HepG2 (cell line): ENCODE results near the gene NCAPG. TPM values are rescaled to one million over a fixed set of nuclear protein-coding genes. Genes with fewer than 3 reads are reported as not detected.

Experiments
- ATAC-seq: fragments of 200-7000 bp; cut with Tn5 transposase; 3 replicates; pipeline ENCODE4 v1.9.1; 2020; ENCODE audit warnings: mild to moderate bottlenecking, moderate library complexity
- BruUV-seq: library from RNA; stranded (reverse); fragments of 400-500 nt; replicated peaks from 2 replicates; lab custom pipeline; 2021; lab: Mats Ljungman, UMichigan
- CTCF ChIA-PET: fragments of 300-600 bp; formaldehyde crosslinking; extraction: SDS; loops from one replicate; lab custom pipeline; 2021; ENCODE audit warnings: low total read pairs, inconsistent platforms, low intra/inter-chr PET ratio; lab: Yijun Ruan, JAX
- POLR2A ChIA-PET: fragments of 350-600 bp; sonication (Branson Sonifier 250); formaldehyde crosslinking; loops from one replicate; lab custom pipeline; 2020; ENCODE audit warnings: antibody characterized with exemption, inconsistent platforms; lab: Yijun Ruan, JAX
- DNase-seq: peaks from one replicate; pipeline ENCODE4 v3.0.0-alpha.2; 2015; ENCODE audit warnings: low spot score
- FAIRE-seq: peaks from 3 replicates; lab custom pipeline; 2011; peaks lifted over from hg19 to GRCh38; lab: Jason Lieb, UNC
- H2AFZ ChIP-seq: one replicate; pipeline ENCODE4 v1.6.1; 2011; ENCODE audit warnings: low read length, inconsistent platforms
- H3K27ac ChIP-seq: fragments of 300-600 bp; 3 replicates; pipeline ENCODE4 v1.8.0; 2011; ENCODE audit warnings: mixed run types, mild to moderate bottlenecking, mixed read lengths, low read length, inconsistent platforms; ENCODE audit not compliant: insufficient read depth; ENCODE audit errors: extremely low read length
- H3K27me3 ChIP-seq, 2 experiments: fragments of 200-600 bp in 1 of 2; 2 replicates in 1 of 2; 3 replicates in 1 of 2; pipeline versions ENCODE4 v1.6.0 to v1.8.0; 2011; ENCODE audit warnings: low read length in 2 of 2, mild to moderate bottlenecking in 2 of 2, moderate library complexity in 2 of 2, inconsistent platforms in 1 of 2; ENCODE audit not compliant: insufficient read depth in 2 of 2, control insufficient read depth in 1 of 2
- H3K36me3 ChIP-seq, 2 experiments: fragments of 200-600 bp in 1 of 2; replicated peaks in 1 of 2; 2 replicates in 1 of 2; 3 replicates in 1 of 2; pipeline versions ENCODE4 v1.5.1 to v1.8.0; 2011; ENCODE audit warnings: low read length in 2 of 2, inconsistent platforms in 1 of 2; ENCODE audit not compliant: insufficient read depth in 2 of 2, control insufficient read depth in 1 of 2
- H3K4me1 ChIP-seq: 2 replicates; pipeline ENCODE4 v1.5.1; 2012; ENCODE audit warnings: low read length, inconsistent platforms; ENCODE audit not compliant: insufficient read depth
- H3K4me2 ChIP-seq: 2 replicates; pipeline ENCODE4 v1.6.0; 2011; ENCODE audit warnings: low read depth, low read length, inconsistent platforms
- H3K4me3 ChIP-seq, 3 experiments: fragments of 200-600 bp in 1 of 3; sonication (generic), shearing (Covaris generic) in 1 of 3; replicated peaks in 1 of 3; 2 replicates each; pipeline ENCODE4 v1.5.1; 2011 to 2016; ENCODE audit warnings: low read length in 3 of 3, inconsistent platforms in 2 of 3, low read depth in 2 of 3, mild to moderate bottlenecking in 2 of 3, control low read depth in 1 of 3, mixed read lengths in 1 of 3; ENCODE audit not compliant: insufficient read depth in 1 of 3
- H3K79me2 ChIP-seq: one replicate; pipeline ENCODE4 v1.6.1; 2011; ENCODE audit warnings: low read length, inconsistent platforms; ENCODE audit not compliant: insufficient read depth
- H3K9ac ChIP-seq: 2 replicates; pipeline ENCODE4 v1.6.0; 2011; ENCODE audit warnings: mild to moderate bottlenecking, low read depth, low read length, inconsistent platforms; ENCODE audit not compliant: insufficient read depth
- H3K9me3 ChIP-seq: 2 replicates; pipeline ENCODE4 v1.5.1; 2012; ENCODE audit warnings: mild to moderate bottlenecking, low read length
- H4K20me1 ChIP-seq: 2 replicates; pipeline ENCODE4 v1.6.0; 2011; ENCODE audit warnings: inconsistent platforms, mild to moderate bottlenecking, low read length, moderate library complexity; ENCODE audit not compliant: insufficient read depth
- CHD2 ChIP-seq: IDR thresholded peaks from 2 replicates; pipeline ENCODE4 v1.6.1; 2011; ENCODE audit warnings: low read depth, low read length, improper control_type of control experiment
- CREM ChIP-seq, 2 experiments: sonication (generic) in 1 of 2; formaldehyde crosslinking in 1 of 2; IDR thresholded peaks; 2 replicates each; pipeline versions ENCODE4 v1.4.0 to v1.6.1; 2016 to 2020; ENCODE audit warnings: antibody characterized with exemption in 1 of 2, mild to moderate bottlenecking in 1 of 2, missing genetic modification reagents in 1 of 2
- IKZF5 ChIP-seq: IDR thresholded peaks from 2 replicates; pipeline ENCODE4 v1.6.1; 2018; ENCODE audit warnings: missing genetic modification reagents, mild to moderate bottlenecking, missing compliant biosample characterization
- PCBP2 ChIP-seq: fragments of 200-400 bp; formaldehyde crosslinking; optimal IDR thresholded peaks from 2 replicates; pipeline ENCODE3; 2018; ENCODE audit warnings: low read length, low read depth; ENCODE audit not compliant: poor library complexity, severe bottlenecking
- SKI ChIP-seq: fragments of 450-650 bp; IDR thresholded peaks from one replicate; pipeline ENCODE4 v1.6.1; 2018; ENCODE audit warnings: mild to moderate bottlenecking; ENCODE audit not compliant: partially characterized antibody
- TAF15 ChIP-seq: fragments of 200-400 bp; formaldehyde crosslinking; IDR thresholded peaks from one replicate; pipeline ENCODE4 v1.6.1; 2018; ENCODE audit warnings: mild to moderate bottlenecking, low read depth, low read length; ENCODE audit not compliant: poor library complexity, severe bottlenecking
- ZNF543 ChIP-seq: sonication (generic); formaldehyde crosslinking; IDR thresholded peaks from 2 replicates; pipeline ENCODE4 v1.4.0; 2020; ENCODE audit warnings: mild to moderate bottlenecking, missing genetic modification reagents
- ZNF766 ChIP-seq: sonication (generic); formaldehyde crosslinking; IDR thresholded peaks from 2 replicates; pipeline ENCODE4 v1.5.0; 2020; ENCODE audit warnings: missing genetic modification reagents, borderline replicate concordance
- ZXDC ChIP-seq: sonication (generic); formaldehyde crosslinking; IDR thresholded peaks from 2 replicates; pipeline ENCODE4 v1.5.0; 2020; ENCODE audit warnings: mild to moderate bottlenecking, missing genetic modification reagents
- WGBS: methylation state at CpG from one replicate; pipeline ENCODE4 v1.1.6; 2017; ENCODE audit warnings: low lambda C conversion rate; 5-methylcytosine and 5-hydroxymethylcytosine counted together
- in situ Hi-C: cut with HindIII; loops from 2 replicates; pipeline ENCODE4 v1.10.0; 2017; ENCODE audit warnings: low pct_unique_long_range_greater_than_20kb; ENCODE audit not compliant: extremely low pct_ligation_motif_present
- intact Hi-C: fragments of 100-400 bp; cut with micrococcal nuclease; formaldehyde crosslinking; loops from one replicate; pipeline ENCODE4 v1.10.0; 2022; ENCODE audit not compliant: unreplicated experiment
- polyA plus RNA-seq, 8 experiments: library from polyadenylated mRNA; depleted of rRNA in 3 of 8; stranded (reverse) in 7 of 8; unstranded in 1 of 8; fragments of >200 nt; fragmentation: Illumina TruSeq in 4 of 8; extraction: Trizol in 4 of 8; gene quantifications; 2 replicates each; pipeline versions ENCODE4 v1.2.1 to v1.2.3, GENCODE V29; 2011 to 2016; ENCODE audit warnings: low read depth in 4 of 8, missing spikeins in 1 of 8, mixed read lengths in 1 of 8; ENCODE audit not compliant: insufficient read depth in 1 of 8
- total RNA-seq, 5 experiments: library from RNA; depleted of rRNA; stranded (reverse); fragments of >200 nt; fragmentation: Illumina TruSeq; extraction: Trizol; gene quantifications; 2 replicates each; pipeline ENCODE4 v1.2.3, GENCODE V29; 2016; ENCODE audit warnings: low read depth in 1 of 5

Gene NCAPG
- total and polyA plus RNA-seq, 2 of the 13 experiments (the other 11 are each of a cell fraction or from before 2014, with no cell fraction given), result 14.8 to 61.9 TPM

DNA sequence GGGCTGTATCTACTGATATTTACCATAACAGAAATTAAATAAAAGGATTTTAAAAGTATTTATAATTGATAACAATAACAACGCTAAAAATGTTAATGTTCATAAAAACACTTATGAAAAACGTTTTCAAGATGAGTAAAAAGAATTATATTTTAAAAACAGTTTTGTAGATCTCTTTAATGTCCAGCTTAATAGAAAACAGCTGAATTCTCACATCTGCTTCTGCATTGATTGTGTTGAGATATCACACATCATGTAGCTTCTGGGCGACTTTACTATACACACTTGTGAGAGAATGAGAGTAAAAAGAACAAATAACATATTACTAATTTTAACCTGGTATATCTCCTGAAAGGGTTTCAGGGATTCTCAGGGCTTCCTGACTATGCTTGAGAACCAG is 83.6 kb downstream of the NCAPG start:
- FAIRE-seq, result no peak
- no peak for DNase-seq
- no peaks in the 10 kb centered on the region for H4K20me1 ChIP-seq
- H3K4me3 ChIP-seq, result no peak overlapping the region
- in situ Hi-C loops, result no loop called here
- H2AFZ ChIP-seq, result no peak overlapping the region
- H3K9me3 ChIP-seq, result no peaks in the 10 kb centered on the region
- intact Hi-C loops, result no loop called here
- no peak overlapping the region for H3K9ac ChIP-seq
- no peaks in the 10 kb centered on the region for H3K79me2 ChIP-seq
- 81% methylated on average over 3 of the region's 3 CpGs for WGBS
- no peak for ATAC-seq
- H3K4me1 ChIP-seq, result no peaks in the 10 kb centered on the region
- no peak overlapping the region for H3K4me2 ChIP-seq
- no peak overlapping the region for H3K27ac ChIP-seq
- TF ChIP-seq IKZF5 (no peak), TAF15 (no peak), CREM (IDR thresholded peaks at IDR 0.05) (no peak), CREM (CRISPR knock-in tag; IDR thresholded peaks at IDR 0.05) (no peak), PCBP2 (no peak), CHD2 (no peak), SKI (no peak), ZXDC (no peak), ZNF543 (CRISPR knock-in tag) (no peak), ZNF766 (CRISPR knock-in tag) (no peak)
- no TSS peak for BruUV-seq
- ChIA-PET CTCF (no interaction called here), POLR2A (no interaction called here)
- no peaks in the 10 kb centered on the region for H3K27me3 ChIP-seq
- H3K36me3 ChIP-seq, result no peaks in the 10 kb centered on the region

Other genes starting within 250 kb of the NCAPG start
- gene LAP3, start 233.8 kb upstream of the NCAPG start, total RNA-seq (2016; rRNA removed; fragmentation: Illumina TruSeq; extraction: Trizol), result 125 and 177 TPM in 2 replicates
- gene LAP3, start 233.8 kb upstream of the NCAPG start, polyA plus RNA-seq (2011; rRNA removed), result 90.5 and 106 TPM in 2 replicates
- 65.7 and 96.5 TPM in 2 replicates for gene MED28, start 196.3 kb upstream of the NCAPG start, total RNA-seq (2016; rRNA removed; fragmentation: Illumina TruSeq; extraction: Trizol)
- gene MED28, start 196.3 kb upstream of the NCAPG start, polyA plus RNA-seq (2011; rRNA removed), result 41.3 and 42.8 TPM in 2 replicates
- gene FAM184B, start 29.4 kb upstream of the NCAPG start, total RNA-seq (2016; rRNA removed; fragmentation: Illumina TruSeq; extraction: Trizol), result not detected in 2 replicates
- 0.01 TPM in 1 of 2 replicates, not detected in the other for gene FAM184B, start 29.4 kb upstream of the NCAPG start, polyA plus RNA-seq (2011; rRNA removed)
- gene DCAF16, start 222 bp upstream of the NCAPG start, total RNA-seq (2016; rRNA removed; fragmentation: Illumina TruSeq; extraction: Trizol), result 41.9 and 46.1 TPM in 2 replicates
- 34.1 and 37.5 TPM in 2 replicates for gene DCAF16, start 222 bp upstream of the NCAPG start, polyA plus RNA-seq (2011; rRNA removed)
- gene LCORL, start 210.8 kb downstream of the NCAPG start, total RNA-seq (2016; rRNA removed; fragmentation: Illumina TruSeq; extraction: Trizol), result 14.5 and 16.5 TPM in 2 replicates
- 3.8 and 5.3 TPM in 2 replicates for gene LCORL, start 210.8 kb downstream of the NCAPG start, polyA plus RNA-seq (2011; rRNA removed)